IMR-90 (cell line): ENCODE measurements around the gene REXO1.

Experiments used
- BHLHE40 ChIP-seq: fragments of 150-350 bp; IDR thresholded peaks from 2 replicates; pipeline ENCODE4 v1.6.1; 2016; ENCODE audit warnings: mild to moderate bottlenecking, low read depth, low read length
- CEBPB ChIP-seq: IDR thresholded peaks from 2 replicates; pipeline ENCODE4 v1.6.1; 2012; ENCODE audit warnings: low read depth, low read length, improper control_type of control experiment
- CTCF ChIP-seq: conservative IDR thresholded peaks from 2 replicates; pipeline ENCODE4 v1.5.1; 2012; ENCODE audit warnings: mild to moderate bottlenecking, low read depth, low read length, improper control_type of control experiment
- FOS ChIP-seq: fragments of 150-350 bp; IDR thresholded peaks from 2 replicates; pipeline ENCODE4 v1.6.1; 2016; ENCODE audit warnings: low read depth, low read length
- MAFK ChIP-seq: IDR thresholded peaks from 2 replicates; pipeline ENCODE4 v1.6.1; 2012; ENCODE audit warnings: low read depth, low read length, improper control_type of control experiment
- MXI1 ChIP-seq: IDR thresholded peaks from 2 replicates; pipeline ENCODE4 v1.6.1; 2012; ENCODE audit warnings: low read depth, mild to moderate bottlenecking, low read length, moderate library complexity, borderline replicate concordance
- POLR2A ChIP-seq: IDR thresholded peaks from 2 replicates; pipeline ENCODE4 v1.6.1; 2012; ENCODE audit warnings: mild to moderate bottlenecking, low read depth, low read length
- RAD21 ChIP-seq: IDR thresholded peaks from 2 replicates; pipeline ENCODE4 v1.6.1; 2012; ENCODE audit warnings: low read length, improper control_type of control experiment
- RCOR1 ChIP-seq: IDR thresholded peaks from 2 replicates; pipeline ENCODE4 v1.6.1; 2012; ENCODE audit warnings: mild to moderate bottlenecking, low read length, improper control_type of control experiment; ENCODE audit not compliant: insufficient replicate concordance
- RFX5 ChIP-seq: IDR thresholded peaks from 2 replicates; pipeline ENCODE4 v1.8.0; 2012; ENCODE audit warnings: low read depth, mild to moderate bottlenecking, low read length, moderate library complexity
- SMC3 ChIP-seq: fragments of 150-350 bp; IDR thresholded peaks from 2 replicates; pipeline ENCODE4 v1.6.1; 2016; ENCODE audit warnings: low read depth, mild to moderate bottlenecking, antibody characterized with exemption, low read length, moderate library complexity
- USF2 ChIP-seq: fragments of 150-350 bp; IDR thresholded peaks from 2 replicates; pipeline ENCODE4 v1.6.1; 2017; ENCODE audit warnings: mild to moderate bottlenecking, antibody characterized with exemption, low read length, low read depth

- TF ChIP-seq RAD21 (no peak), RFX5 (no peak), POLR2A (no peak), CTCF (no peak), BHLHE40 (no peak), FOS (no peak), RCOR1 (no peak), MXI1 (no peak), CEBPB (no peak), USF2 (no peak), MAFK (no peak), SMC3 (no peak)
Observed at GRCh38 chr19:1813192-1814182, 34.8 kb downstream of the REXO1 start.
